ENCODE data around the gene EXOC4.

- no peak for TF ChIP-seq CTCF (IDR thresholded peaks at IDR 0.05)
- no peak for TF ChIP-seq POLR2AphosphoS5 (IDR thresholded peaks at IDR 0.05)
- TF ChIP-seq POLR2A (IDR thresholded peaks at IDR 0.05) = no peak
Measured at GRCh38 chr7:133652547-133652946, 399.7 kb downstream of the EXOC4 start.
